Measurements from ENCODE around the gene HAPSTR1. TPM values are rescaled to one million over a fixed set of nuclear protein-coding genes. Genes with fewer than 3 reads are reported as not detected.

HAPSTR1 gene
- total and polyA plus RNA-seq, 2 of the 13 experiments (the other 11 are each of a cell fraction or from before 2014, with no cell fraction given) = 25.2 to 83.2 TPM

- TF ChIP-seq SMAD1 (CRISPR knock-in tag; IDR thresholded peaks at IDR 0.05; ENCODE audit: borderline replicate concordance, low read depth) = 0 out of 2 replicates have a peak, but pooled peaks have one; percentile 79
- TF ChIP-seq ZNF788 (CRISPR knock-in tag; IDR thresholded peaks at IDR 0.05; ENCODE audit: borderline replicate concordance) = peak; percentile 77
- TF ChIP-seq TFE3 (CRISPR knock-in tag; IDR thresholded peaks at IDR 0.05) = peak; percentile 93
- peak; percentile 93; the same call in 1 of the 2 replicates for TF ChIP-seq CREB3 (CRISPR knock-in tag; IDR thresholded peaks at IDR 0.05)
- TF ChIP-seq ZNF337 (CRISPR knock-in tag; IDR thresholded peaks at IDR 0.05; ENCODE audit: borderline replicate concordance, low read depth) = peak; percentile 90; the same call in 1 of the 2 replicates
- TF ChIP-seq THAP11 (CRISPR knock-in tag; IDR thresholded peaks at IDR 0.05) = peak; percentile 80
- TF ChIP-seq ZNF709 (CRISPR knock-in tag; IDR thresholded peaks at IDR 0.05) = 0 out of 2 replicates have a peak, but pooled peaks have one; percentile 34
- peak; percentile 50; the same call in 1 of the 2 replicates for TF ChIP-seq NR2F2 (IDR thresholded peaks at IDR 0.05; ENCODE audit: borderline replicate concordance, low read depth)
- peak; percentile 90 for TF ChIP-seq ZFP90 (CRISPR knock-in tag; IDR thresholded peaks at IDR 0.05; ENCODE audit: borderline replicate concordance)
- 0 out of 2 replicates have a peak, but pooled peaks have one; percentile 6 for TF ChIP-seq NCOR1 (IDR thresholded peaks at IDR 0.05; ENCODE audit: borderline replicate concordance, low read length)
- TF ChIP-seq SNRNP70 (IDR thresholded peaks at IDR 0.05; ENCODE audit: low read depth, low read length) = no peak
- TF ChIP-seq PRMT3 (CRISPR knock-in tag; IDR thresholded peaks at IDR 0.05; ENCODE audit: borderline replicate concordance, low read depth) = 0 out of 2 replicates have a peak, but pooled peaks have one; percentile 41
- peak; percentile 67 for TF ChIP-seq ZSCAN29 (CRISPR knock-in tag; conservative IDR thresholded peaks at IDR 0.05)
- TF ChIP-seq ZNF282 (IDR thresholded peaks at IDR 0.05; ENCODE audit: partially characterized antibody) = no peak
- TF ChIP-seq, protein P1, sequence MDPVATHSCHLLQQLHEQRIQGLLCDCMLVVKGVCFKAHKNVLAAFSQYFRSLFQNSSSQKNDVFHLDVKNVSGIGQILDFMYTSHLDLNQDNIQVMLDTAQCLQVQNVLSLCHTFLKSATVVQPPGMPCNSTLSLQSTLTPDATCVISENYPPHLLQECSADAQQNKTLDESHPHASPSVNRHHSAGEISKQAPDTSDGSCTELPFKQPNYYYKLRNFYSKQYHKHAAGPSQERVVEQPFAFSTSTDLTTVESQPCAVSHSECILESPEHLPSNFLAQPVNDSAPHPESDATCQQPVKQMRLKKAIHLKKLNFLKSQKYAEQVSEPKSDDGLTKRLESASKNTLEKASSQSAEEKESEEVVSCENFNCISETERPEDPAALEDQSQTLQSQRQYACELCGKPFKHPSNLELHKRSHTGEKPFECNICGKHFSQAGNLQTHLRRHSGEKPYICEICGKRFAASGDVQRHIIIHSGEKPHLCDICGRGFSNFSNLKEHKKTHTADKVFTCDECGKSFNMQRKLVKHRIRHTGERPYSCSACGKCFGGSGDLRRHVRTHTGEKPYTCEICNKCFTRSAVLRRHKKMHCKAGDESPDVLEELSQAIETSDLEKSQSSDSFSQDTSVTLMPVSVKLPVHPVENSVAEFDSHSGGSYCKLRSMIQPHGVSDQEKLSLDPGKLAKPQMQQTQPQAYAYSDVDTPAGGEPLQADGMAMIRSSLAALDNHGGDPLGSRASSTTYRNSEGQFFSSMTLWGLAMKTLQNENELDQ (CRISPR knock-in tag; IDR thresholded peaks at IDR 0.05; ENCODE audit: borderline replicate concordance) = peak; percentile 80
- TF ChIP-seq ZBTB7A (CRISPR knock-in tag; IDR thresholded peaks at IDR 0.05) = no peak; the same call in 1 of the 2 replicates
- TF ChIP-seq ZNF205 (CRISPR knock-in tag; IDR thresholded peaks at IDR 0.05) = no peak; the same call in none of the 2 replicates
- peak; percentile 20 for TF ChIP-seq ARHGAP35 (CRISPR knock-in tag; IDR thresholded peaks at IDR 0.05; ENCODE audit: borderline replicate concordance)
- peak; percentile 92; the same call in 1 of the 2 replicates for TF ChIP-seq ZNF235 (CRISPR knock-in tag; IDR thresholded peaks at IDR 0.05; ENCODE audit: borderline replicate concordance)
- TF ChIP-seq RFX5 (IDR thresholded peaks at IDR 0.05; ENCODE audit: low read depth, low read length) = peak; percentile 91
Measured at GRCh38 chr16:9090960-9091866, at the start of gene HAPSTR1 (continued).
